ENCODE measurements around the gene GOLGA6L2. TPM values are rescaled to one million over a fixed set of nuclear protein-coding genes. Genes with fewer than 3 reads are reported as not detected.
A peak's percentile ranks its signal among the peaks of the same experiment; 100 is the strongest.

The GOLGA6L2 gene, protein sequence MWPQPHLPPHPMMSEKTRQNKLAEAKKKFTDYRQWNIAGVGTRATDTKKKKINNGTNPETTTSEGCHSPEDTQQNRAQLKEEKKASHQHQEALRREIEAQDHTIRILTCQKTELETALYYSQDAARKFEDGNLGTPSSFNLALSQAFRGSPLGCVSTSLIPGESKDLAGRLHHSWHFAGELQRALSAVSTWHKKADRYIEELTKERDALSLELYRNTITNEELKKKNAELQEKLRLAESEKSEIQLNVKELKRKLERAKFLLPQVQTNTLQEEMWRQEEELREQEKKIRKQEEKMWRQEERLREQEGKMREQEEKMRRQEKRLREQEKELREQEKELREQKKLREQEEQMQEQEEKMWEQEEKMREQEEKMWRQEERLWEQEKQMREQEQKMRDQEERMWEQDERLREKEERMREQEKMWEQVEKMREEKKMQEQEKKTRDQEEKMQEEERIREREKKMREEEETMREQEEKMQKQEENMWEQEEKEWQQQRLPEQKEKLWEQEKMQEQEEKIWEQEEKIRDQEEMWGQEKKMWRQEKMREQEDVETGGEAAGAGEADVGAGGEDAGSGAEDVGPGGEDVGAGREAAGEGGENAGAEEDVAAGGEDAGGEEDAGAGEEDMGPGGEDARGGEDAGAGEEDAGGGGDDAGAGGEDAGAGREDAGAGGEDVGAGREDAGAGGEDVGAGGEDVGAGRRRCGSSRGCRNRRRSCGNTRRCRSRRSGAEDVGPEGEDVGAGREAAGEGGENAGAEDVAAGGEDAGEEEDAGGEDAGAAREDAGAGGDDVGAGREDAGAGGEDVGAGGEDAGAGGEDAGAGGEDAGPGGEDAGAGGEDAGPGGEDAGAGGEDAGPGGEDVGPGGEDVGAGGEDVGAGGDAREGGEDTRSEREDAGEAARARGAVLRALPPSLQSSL
- total RNA-seq: under 1 TPM in 1 of 4 donors, not detected in 3; 0.14 TPM
- not detected for polyA plus RNA-seq

DNA sequence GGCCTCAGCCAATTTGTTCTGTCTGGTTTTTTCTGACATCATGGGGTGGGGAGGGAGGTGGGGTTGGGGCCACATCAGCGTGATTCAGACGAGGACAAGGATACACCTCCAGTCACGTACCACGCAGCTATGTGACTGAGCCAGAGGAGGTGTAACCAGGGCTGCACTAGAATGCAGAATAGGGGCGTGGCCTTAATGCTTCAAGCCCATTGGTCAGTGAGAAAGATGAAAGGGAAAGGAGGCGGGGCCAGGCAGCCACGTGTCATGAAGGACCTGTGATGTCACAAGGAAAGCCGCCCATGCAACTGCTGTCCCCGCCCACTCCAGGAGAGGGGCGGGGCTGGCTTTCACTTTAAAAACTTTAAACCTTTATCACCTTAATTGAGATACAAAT, at the start of gene GOLGA6L2:
GOLGA6L2 (minus strand) TSS at position 137 of the 394 bp plus-strand sequence; CDS start at position 75, 62 bp downstream.
- intact Hi-C loops (cut with DNase I): no loop called here
- no peaks in the 10 kb centered on the region for H3K27me3 ChIP-seq
- TF ChIP-seq POLR2AphosphoS5 (IDR thresholded peaks at IDR 0.05) (no peak), POLR2A (IDR thresholded peaks at IDR 0.05) (no peak), EP300 (IDR thresholded peaks at IDR 0.05) (no peak)
- TF ChIP-seq, protein P1, sequence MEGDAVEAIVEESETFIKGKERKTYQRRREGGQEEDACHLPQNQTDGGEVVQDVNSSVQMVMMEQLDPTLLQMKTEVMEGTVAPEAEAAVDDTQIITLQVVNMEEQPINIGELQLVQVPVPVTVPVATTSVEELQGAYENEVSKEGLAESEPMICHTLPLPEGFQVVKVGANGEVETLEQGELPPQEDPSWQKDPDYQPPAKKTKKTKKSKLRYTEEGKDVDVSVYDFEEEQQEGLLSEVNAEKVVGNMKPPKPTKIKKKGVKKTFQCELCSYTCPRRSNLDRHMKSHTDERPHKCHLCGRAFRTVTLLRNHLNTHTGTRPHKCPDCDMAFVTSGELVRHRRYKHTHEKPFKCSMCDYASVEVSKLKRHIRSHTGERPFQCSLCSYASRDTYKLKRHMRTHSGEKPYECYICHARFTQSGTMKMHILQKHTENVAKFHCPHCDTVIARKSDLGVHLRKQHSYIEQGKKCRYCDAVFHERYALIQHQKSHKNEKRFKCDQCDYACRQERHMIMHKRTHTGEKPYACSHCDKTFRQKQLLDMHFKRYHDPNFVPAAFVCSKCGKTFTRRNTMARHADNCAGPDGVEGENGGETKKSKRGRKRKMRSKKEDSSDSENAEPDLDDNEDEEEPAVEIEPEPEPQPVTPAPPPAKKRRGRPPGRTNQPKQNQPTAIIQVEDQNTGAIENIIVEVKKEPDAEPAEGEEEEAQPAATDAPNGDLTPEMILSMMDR (IDR thresholded peaks at IDR 0.05): no peak
- no peak within 1 kb of the TSS for H3K27ac ChIP-seq
- 85 to 90% methylated on average over 10 of the region's 10 CpGs for WGBS, 2 donors
- H3K36me3 ChIP-seq: no peaks in the 10 kb centered on the region
- H3K4me3 ChIP-seq: no peak within 1 kb of the TSS
- H3K9me3 ChIP-seq: no peaks in the 10 kb centered on the region
- no peak for DNase-seq
- no peaks in the 10 kb centered on the region for H3K4me1 ChIP-seq

DNA sequence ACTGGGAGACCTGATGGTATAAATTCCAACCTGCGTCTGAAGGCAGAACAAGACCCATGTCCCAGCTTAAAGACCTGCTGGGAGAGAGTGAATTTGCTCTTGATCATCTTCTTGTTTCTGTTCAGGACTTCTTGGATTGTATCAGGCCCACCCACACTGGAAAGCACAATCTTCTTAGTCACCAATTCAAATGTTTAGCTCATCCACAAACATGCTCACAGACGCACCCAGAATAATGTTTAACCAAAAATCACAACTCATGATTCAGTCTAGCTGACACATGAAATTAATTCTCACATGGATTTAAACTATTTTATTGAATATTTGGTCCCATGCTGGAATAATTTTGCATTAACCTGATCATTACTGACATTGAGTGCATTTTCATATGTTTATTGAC, 37.8 kb upstream of the GOLGA6L2 start:
- TF ChIP-seq POLR2A (IDR thresholded peaks at IDR 0.05): no peak
- TF ChIP-seq EP300 (IDR thresholded peaks at IDR 0.05): no peak
- TF ChIP-seq POLR2AphosphoS5 (IDR thresholded peaks at IDR 0.05): no peak
- TF ChIP-seq, protein P1 (IDR thresholded peaks at IDR 0.05): no peak
- peaks cover 0 to 15% (median 10%) of the 10 kb centered on the region in 4 donors for H3K4me1 ChIP-seq

DNA sequence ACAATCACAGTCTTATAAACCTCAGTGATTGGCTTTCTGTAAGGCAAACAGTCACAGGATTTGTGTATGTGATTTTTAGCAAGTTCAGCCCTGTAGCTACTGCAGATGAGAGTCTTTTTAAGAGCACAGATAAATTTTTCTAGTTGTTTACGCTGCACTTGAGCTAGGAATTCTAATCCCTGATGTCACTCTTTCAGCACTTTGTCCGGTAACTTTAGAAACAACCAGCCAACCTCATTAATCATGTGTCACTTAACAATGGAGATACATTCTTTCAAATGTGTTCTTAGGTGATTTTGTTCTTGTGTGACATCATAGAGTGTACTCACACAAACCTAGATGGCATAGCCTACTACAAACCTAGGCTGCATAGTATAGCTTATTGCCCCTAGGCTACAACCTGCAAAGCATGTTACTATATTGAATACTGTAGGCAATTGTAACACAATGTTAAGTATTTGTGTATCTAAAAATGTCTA, 36.8 kb upstream of the GOLGA6L2 start:
- 66 to 77% methylated on average over 2 of the region's 2 CpGs for WGBS, 2 donors
- H3K27ac ChIP-seq: peak overlapping the region in 1 of 4 donors; percentile 43
- intact Hi-C loops (cut with DNase I): no loop called here
- no peaks in the 10 kb centered on the region for H3K9me3 ChIP-seq
- TF ChIP-seq, protein P1 (IDR thresholded peaks at IDR 0.05): no peak
- TF ChIP-seq POLR2AphosphoS5 (IDR thresholded peaks at IDR 0.05) (no peak), EP300 (IDR thresholded peaks at IDR 0.05) (no peak), POLR2A (IDR thresholded peaks at IDR 0.05) (no peak)
- DNase-seq: no peak
- peaks cover 0 to 15% (median 10%) of the 10 kb centered on the region in 4 donors for H3K4me1 ChIP-seq
- H3K27me3 ChIP-seq: no peaks in the 10 kb centered on the region
- H3K36me3 ChIP-seq: no peaks in the 10 kb centered on the region
- H3K4me3 ChIP-seq: no peak overlapping the region

More for the DNA sequence above, 37.8 kb upstream of the GOLGA6L2 start:
- Histone ChIP-seq H3K36me3 (no peaks in the 10 kb centered on the region), H3K27ac (no peak overlapping the region), H3K4me3 (no peak overlapping the region), H3K9me3 (no peaks in the 10 kb centered on the region), H3K27me3 (no peaks in the 10 kb centered on the region)
- 63 to 81% methylated on average over 2 of the region's 2 CpGs for WGBS, 2 donors
- intact Hi-C loops (cut with DNase I): no loop called here
- no peak for DNase-seq

DNA sequence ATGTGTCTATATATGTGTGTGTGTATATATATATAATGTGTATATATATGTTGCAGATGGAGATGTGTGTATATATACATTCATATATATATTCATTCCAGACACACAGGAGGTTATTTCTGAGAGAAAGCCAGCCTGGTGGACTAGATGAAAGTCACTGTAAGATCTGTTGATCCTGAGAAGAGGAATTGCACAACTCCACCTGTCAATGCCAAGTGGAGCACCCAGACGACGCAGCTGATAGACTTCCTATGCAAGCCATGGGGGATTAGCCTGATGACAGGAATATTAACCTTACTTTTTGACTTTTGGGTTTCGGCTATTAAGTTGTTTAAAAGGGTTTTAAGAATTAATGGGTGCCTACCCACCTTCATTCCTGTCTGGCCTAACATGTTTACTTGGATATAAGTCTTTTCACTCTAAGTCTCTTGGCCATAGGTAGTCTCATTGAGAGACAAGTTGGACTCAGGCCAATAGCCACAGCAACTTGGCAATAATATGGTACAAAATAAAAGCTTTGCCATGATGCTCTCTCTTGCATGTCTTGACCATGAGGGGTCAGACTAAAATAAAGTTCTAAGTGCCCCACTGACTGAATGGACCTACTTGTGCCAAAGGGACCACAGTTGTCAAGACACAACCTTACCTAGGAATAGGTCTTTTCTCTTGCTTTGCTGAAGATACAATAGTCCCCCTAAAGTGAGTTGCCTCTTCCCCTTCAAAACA, 35.9 kb upstream of the GOLGA6L2 start:
- Histone ChIP-seq H3K27me3 (no peaks in the 10 kb centered on the region), H3K27ac (no peak overlapping the region), H3K9me3 (no peaks in the 10 kb centered on the region), H3K4me1 (peaks cover 0 to 15% (median 10%) of the 10 kb centered on the region in 4 donors), H3K36me3 (no peaks in the 10 kb centered on the region), H3K4me3 (no peak overlapping the region)
- TF ChIP-seq POLR2A (IDR thresholded peaks at IDR 0.05): no peak
- TF ChIP-seq, protein P1 (IDR thresholded peaks at IDR 0.05): no peak
- TF ChIP-seq EP300 (IDR thresholded peaks at IDR 0.05): no peak
- TF ChIP-seq POLR2AphosphoS5 (IDR thresholded peaks at IDR 0.05): no peak
- 72 to 73% methylated on average over 3 of the region's 3 CpGs for WGBS, 2 donors
- intact Hi-C loops (cut with DNase I): no loop called here
- no peak for DNase-seq

Data from sigmoid colon (tissue), 7 donors.